GM18909 (cell line): ENCODE data around the gene MAPT.
"Not testable (repeated sequence)": the region's sequence is repeated elsewhere in the genome, so short reads cannot be mapped to it uniquely, and the experiment has no call there.

Experiments
- ATAC-seq: cut with Tn5 transposase; IDR thresholded peaks from one replicate; pipeline ENCODE4 v1.9.1; 2021; ENCODE audit warnings: mild to moderate bottlenecking; ENCODE audit not compliant: unreplicated experiment, poor library complexity

The MAPT gene

GRCh38 chr17:45895969-45896785, 1.8 kb downstream of the MAPT start:
- ATAC-seq = no peak

- ATAC-seq = no peak
Measured at GRCh38 chr17:45896803-45897693, 2.7 kb downstream of the MAPT start.

GRCh38 chr17:45900136-45900535, 5.8 kb downstream of the MAPT start:
- no peak for ATAC-seq

- no peak for ATAC-seq
Measured at GRCh38 chr17:45900723-45901415, 6.5 kb downstream of the MAPT start.

GRCh38 chr17:45902892-45903346, 8.6 kb downstream of the MAPT start:
- ATAC-seq = no peak

GRCh38 chr17:45904866-45905265, 10.5 kb downstream of the MAPT start:
- ATAC-seq = no peak

- ATAC-seq = no peak
Measured at GRCh38 chr17:45905814-45906213, 11.5 kb downstream of the MAPT start.

GRCh38 chr17:45906237-45906636, 11.9 kb downstream of the MAPT start:
- no peak for ATAC-seq

GRCh38 chr17:45906927-45907622, 12.7 kb downstream of the MAPT start:
- no peak for ATAC-seq

GRCh38 chr17:45907750-45908395, 13.5 kb downstream of the MAPT start:
- ATAC-seq = no peak

GRCh38 chr17:45908460-45908859, 14.1 kb downstream of the MAPT start:
- no peak for ATAC-seq

GRCh38 chr17:45908935-45909334, 14.6 kb downstream of the MAPT start:
- ATAC-seq = no peak

GRCh38 chr17:45910667-45911066, 16.3 kb downstream of the MAPT start:
- no peak for ATAC-seq

GRCh38 chr17:45912319-45912718, 18.0 kb downstream of the MAPT start:
- ATAC-seq = no peak

- ATAC-seq = not testable (repeated sequence)
Measured at GRCh38 chr17:45913030-45913429, 18.7 kb downstream of the MAPT start.

- no peak for ATAC-seq
Measured at GRCh38 chr17:45914047-45914717, 19.8 kb downstream of the MAPT start.

GRCh38 chr17:45915263-45915662, 20.9 kb downstream of the MAPT start:
- ATAC-seq = no peak

- no peak for ATAC-seq
Measured at GRCh38 chr17:45917081-45917480, 22.7 kb downstream of the MAPT start.

- no peak for ATAC-seq
Measured at GRCh38 chr17:45918241-45918745, 23.9 kb downstream of the MAPT start.
